HG02938 (cell line): ENCODE results near the gene KRTAP5-7.

Experiments
- ATAC-seq: cut with Tn5 transposase; IDR thresholded peaks from one replicate; pipeline ENCODE4 v1.9.1; 2021; ENCODE audit warnings: mild to moderate bottlenecking, moderate library complexity; ENCODE audit not compliant: unreplicated experiment

The KRTAP5-7 gene

GRCh38 chr11:71495286-71496230 is 31.5 kb upstream of the KRTAP5-7 start:
- no peak for ATAC-seq

- no peak for ATAC-seq
These were observed 30.6 kb upstream of the KRTAP5-7 start for GRCh38 chr11:71496421-71496820.

- no peak for ATAC-seq
These were observed 29.0 kb upstream of the KRTAP5-7 start for GRCh38 chr11:71498091-71498490.

- ATAC-seq: no peak
These were observed 27.9 kb upstream of the KRTAP5-7 start for GRCh38 chr11:71499125-71499524.

GRCh38 chr11:71499546-71499945 is 27.5 kb upstream of the KRTAP5-7 start:
- no peak for ATAC-seq

- no peak for ATAC-seq
These were observed 26.5 kb upstream of the KRTAP5-7 start for GRCh38 chr11:71500601-71501021.

- ATAC-seq: no peak
These were observed 25.7 kb upstream of the KRTAP5-7 start for GRCh38 chr11:71501071-71501985.

GRCh38 chr11:71502026-71502425 is 25.0 kb upstream of the KRTAP5-7 start:
- ATAC-seq: no peak

GRCh38 chr11:71502871-71503435 is 24.1 kb upstream of the KRTAP5-7 start:
- no peak for ATAC-seq

- no peak for ATAC-seq
These were observed 22.5 kb upstream of the KRTAP5-7 start for GRCh38 chr11:71504531-71504930.

GRCh38 chr11:71505001-71505400 is 22.1 kb upstream of the KRTAP5-7 start:
- ATAC-seq: no peak

- ATAC-seq: no peak
These were observed 21.3 kb upstream of the KRTAP5-7 start for GRCh38 chr11:71505781-71506180.

- ATAC-seq: no peak
These were observed 20.0 kb upstream of the KRTAP5-7 start for GRCh38 chr11:71507102-71507501.

- ATAC-seq: no peak
These were observed 8.3 kb upstream of the KRTAP5-7 start for GRCh38 chr11:71518506-71519471.

- ATAC-seq: no peak
These were observed 7.5 kb upstream of the KRTAP5-7 start for GRCh38 chr11:71519546-71519945.

- no peak for ATAC-seq
These were observed 1.7 kb upstream of the KRTAP5-7 start for GRCh38 chr11:71525188-71525937.

GRCh38 chr11:71525938-71526495 is 1.1 kb upstream of the KRTAP5-7 start:
- no peak for ATAC-seq

- no peak for ATAC-seq
These were observed 626 bp downstream of the KRTAP5-7 start for GRCh38 chr11:71527576-71528210.

GRCh38 chr11:71530602-71531001 is 3.5 kb downstream of the KRTAP5-7 start:
- ATAC-seq: no peak
